ENCODE data around the gene TMEM30B.

- TF ChIP-seq, protein P1, sequence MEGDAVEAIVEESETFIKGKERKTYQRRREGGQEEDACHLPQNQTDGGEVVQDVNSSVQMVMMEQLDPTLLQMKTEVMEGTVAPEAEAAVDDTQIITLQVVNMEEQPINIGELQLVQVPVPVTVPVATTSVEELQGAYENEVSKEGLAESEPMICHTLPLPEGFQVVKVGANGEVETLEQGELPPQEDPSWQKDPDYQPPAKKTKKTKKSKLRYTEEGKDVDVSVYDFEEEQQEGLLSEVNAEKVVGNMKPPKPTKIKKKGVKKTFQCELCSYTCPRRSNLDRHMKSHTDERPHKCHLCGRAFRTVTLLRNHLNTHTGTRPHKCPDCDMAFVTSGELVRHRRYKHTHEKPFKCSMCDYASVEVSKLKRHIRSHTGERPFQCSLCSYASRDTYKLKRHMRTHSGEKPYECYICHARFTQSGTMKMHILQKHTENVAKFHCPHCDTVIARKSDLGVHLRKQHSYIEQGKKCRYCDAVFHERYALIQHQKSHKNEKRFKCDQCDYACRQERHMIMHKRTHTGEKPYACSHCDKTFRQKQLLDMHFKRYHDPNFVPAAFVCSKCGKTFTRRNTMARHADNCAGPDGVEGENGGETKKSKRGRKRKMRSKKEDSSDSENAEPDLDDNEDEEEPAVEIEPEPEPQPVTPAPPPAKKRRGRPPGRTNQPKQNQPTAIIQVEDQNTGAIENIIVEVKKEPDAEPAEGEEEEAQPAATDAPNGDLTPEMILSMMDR (IDR thresholded peaks at IDR 0.05 in 2 of 3, conservative IDR thresholded peaks at IDR 0.05 in 1 of 3; ENCODE audit: borderline replicate concordance in 1 of 3, insufficient read depth in 1 of 3, low read depth in 2 of 3, low read length in 2 of 3), result no peak
- TF ChIP-seq CBX3 (IDR thresholded peaks at IDR 0.05; ENCODE audit: low read depth) (no peak), CEBPB (IDR thresholded peaks at IDR 0.05; ENCODE audit: low read depth) (no peak), POLR2AphosphoS5 (IDR thresholded peaks at IDR 0.05; ENCODE audit: low read depth, low read length) (no peak)
These were observed 37.1 kb downstream of the TMEM30B start for GRCh38 chr14:61244009-61244408.

Measured in HCT116 (cell line).